CD4-positive, alpha-beta T cell treated with Interleukin-4 for 4 hours (primary cell): ENCODE data around the gene WWC1.

ENCODE experiments used
- DNase-seq: peaks from one replicate; pipeline ENCODE4 v3.0.0-alpha.2; 2020

The WWC1 gene

DNA sequence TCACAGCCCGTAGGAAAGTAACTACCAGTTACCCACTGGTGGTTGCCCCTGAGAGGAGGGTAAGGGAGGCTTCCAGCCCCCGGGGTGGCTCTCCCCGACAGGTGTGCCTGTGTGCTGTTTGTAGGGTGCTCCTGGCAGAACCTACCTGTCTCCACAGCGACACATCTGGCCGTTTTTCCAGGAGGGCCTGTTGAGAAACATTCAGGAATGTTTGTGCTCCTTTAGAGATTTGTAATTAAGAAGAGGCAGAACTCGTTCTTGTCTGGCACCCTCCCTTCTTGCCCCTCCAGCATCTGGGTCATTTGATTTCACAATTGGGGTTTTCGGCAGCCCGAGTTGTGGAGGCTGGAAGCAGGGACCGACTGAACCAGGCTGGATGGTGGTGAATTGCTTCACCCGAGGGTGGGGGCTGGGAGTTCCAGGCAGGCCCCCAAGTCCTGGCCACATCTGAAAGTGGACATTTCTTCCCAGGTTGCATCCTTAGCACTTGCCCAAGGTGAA is 74.2 kb downstream of the WWC1 start:
- no peak for DNase-seq

DNA sequence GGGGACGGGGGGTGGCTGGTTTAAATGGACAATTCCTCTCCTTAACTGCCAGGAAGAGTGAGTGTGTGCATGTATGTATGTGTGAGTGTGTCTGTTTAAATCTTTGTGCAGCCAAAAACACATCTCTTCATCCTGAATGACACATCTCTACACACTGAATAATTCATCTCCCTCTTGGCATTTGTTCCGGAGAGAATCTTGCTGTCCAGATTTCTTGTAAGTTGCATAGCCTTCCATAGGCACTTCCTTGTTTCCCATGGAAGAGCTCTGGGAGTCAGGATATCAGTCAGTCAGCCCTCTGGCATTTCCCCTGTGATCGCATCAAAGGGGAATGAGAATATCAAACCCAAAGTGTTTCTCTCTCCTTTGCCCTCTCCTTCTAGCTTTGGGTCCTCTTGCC is 74.7 kb downstream of the WWC1 start:
- DNase-seq: no peak

DNA sequence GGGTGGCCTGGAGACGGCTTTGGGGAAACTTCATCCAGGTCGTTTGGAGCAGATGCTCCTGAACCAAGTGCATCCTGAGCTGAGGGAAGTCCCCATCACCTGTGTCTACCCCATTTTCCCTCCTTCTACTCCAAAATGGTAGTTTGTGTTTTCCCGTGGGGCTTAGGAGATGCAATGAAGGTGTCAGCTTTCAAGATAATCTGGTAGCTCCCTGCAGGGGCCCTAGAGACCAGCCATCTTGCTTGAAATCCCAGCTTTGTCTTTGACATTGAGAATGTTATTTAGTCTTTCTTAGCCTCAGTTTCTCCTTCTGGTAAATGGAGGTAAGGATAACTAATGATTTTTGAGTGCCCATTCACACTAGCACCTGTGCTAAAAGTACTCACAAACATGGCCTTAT is 77.4 kb downstream of the WWC1 start:
- DNase-seq: no peak

DNA sequence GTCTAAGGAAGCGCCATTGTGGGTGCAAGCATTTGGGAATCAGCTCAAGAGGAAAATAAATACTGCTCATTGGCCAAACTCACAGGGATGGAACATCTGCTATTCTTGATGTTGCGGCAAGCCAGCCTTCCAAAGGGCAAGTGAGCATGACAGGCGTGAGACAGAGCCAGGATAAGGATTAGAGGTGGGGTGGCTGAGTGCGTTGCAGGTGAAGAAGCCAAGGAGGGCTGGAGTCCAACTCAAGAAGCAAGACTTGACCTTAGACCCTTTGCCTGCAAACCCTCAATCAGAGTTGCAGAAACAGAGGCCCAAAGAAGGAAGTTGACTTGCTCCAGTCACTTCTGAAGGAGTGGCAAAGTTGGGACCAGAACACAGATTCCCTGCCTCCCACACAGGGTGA is 79.4 kb downstream of the WWC1 start:
- no peak for DNase-seq

DNA sequence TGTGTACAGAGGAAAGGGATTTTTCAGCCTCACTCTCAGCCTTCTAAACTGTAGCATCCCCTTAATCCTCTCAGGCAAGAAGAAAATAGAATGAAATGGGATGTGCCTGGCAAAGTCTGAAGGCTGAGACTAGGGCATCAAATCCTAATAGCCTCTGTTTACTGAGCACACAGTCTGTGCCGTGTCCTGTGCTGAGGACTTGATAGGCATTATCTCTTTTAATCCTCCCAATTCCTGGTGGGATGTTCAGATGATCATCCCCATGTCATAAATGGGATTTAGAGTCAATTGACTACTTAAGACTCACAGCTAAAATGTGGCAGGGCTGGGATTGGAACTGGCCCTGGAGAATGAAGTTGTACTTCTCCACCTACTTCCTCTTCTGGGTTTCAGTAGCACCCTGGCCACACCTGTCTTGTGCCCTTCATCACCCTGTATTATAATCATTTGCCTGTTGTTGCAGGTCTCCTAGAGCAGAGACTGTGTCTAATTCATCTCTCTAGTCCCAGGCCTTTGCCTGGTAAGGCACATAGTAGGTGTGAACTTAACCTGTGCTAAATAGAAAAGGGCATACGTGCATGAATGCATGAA is 81.0 kb downstream of the WWC1 start:
- no peak for DNase-seq

DNA sequence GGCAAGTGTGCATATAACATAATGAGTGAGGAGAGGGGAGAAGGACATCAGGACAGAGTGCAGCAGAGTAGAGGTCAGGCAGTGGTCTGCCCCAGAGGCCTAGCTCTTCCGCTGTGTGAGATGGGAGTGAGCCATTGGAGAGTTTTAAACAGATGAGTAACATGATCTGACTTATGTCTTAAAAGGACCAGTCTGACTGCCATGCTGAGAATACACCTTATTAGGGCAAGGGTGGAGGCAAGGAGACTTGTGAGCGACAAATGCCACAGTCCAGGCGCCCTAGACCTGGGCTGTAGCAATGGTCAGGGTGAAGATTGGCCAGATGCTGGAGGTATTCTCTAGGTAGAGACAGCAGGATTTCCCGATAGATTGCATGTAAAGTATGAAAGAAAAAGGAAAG is 83.1 kb downstream of the WWC1 start:
- no peak for DNase-seq

DNA sequence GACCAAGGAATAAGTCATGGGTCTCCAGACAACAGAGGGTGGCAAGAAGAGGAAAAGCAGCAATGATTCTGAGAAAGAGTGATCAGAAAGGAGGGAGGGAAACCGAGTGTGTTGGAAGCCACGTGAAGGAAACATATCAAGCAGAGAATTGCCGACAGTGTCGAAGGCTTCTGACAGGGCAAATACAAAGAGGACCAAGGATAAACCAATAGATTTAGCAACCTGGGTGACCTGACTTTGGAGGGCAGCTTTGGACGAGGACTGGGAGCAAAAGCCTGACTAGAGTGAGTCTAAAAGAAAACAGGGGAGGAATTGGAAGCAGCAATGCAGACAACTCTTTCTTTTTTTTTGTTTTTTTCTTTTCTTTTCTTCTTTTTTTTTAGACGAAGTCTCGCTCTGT is 83.8 kb downstream of the WWC1 start:
- DNase-seq: no peak

DNA sequence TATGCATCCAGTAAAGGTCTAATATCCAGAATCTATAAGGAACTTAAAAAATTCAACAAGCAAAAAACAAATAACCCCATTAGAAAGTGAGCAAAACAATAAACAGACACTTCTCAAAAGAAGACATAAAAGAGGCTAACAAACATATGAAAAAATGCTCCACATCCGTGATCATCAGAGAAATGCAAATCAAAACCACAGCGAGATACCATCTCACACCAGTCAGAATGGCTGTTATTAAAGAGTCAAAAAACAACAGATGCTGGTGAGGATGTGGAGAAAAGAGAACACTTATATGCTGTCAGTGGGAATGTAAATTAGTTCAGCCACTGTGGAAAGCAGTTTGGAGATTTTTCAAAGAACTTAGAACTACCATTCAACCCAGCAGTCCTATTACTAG is 86.1 kb downstream of the WWC1 start:
- DNase-seq: peak; percentile 56

DNA sequence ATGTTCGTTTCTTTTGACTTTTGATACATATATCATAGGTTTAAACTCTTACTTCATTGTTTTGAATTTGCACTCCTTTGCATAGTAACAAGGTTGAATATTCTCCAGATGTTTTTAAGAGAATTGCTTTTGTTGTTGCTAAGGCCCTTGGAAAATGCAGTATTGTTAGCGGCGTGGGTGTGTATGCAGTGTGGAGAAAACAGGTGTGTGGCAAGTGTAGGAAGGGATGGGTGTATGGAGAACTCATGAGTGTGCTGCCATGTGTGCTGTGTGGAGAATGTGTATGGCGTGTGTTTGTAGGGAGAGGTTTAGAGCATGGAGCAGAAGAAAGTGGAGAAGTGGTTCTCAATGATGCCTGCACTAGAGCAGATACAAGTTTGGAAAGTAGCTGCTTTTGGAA is 87.3 kb downstream of the WWC1 start:
- DNase-seq: no peak

DNA sequence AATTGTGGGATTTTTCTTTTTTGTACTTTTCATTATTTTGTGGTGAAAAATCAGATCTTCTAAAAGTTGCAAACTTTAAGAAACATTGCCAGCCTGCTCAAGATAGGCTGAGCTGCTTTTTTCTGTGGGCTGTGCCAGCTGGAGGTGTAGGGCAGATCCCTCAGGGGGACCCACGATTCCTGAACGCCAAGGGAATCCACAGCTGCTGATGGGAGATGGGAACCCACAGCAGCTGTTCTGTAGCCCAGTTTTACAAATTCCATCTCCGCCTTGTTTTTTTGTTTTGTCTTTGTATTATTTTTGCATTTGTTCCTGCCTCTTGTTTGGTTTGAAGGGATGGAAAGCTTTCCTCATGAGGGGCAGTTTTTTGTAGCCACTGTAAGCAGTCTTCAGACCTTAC is 91.0 kb downstream of the WWC1 start:
- DNase-seq: no peak

DNA sequence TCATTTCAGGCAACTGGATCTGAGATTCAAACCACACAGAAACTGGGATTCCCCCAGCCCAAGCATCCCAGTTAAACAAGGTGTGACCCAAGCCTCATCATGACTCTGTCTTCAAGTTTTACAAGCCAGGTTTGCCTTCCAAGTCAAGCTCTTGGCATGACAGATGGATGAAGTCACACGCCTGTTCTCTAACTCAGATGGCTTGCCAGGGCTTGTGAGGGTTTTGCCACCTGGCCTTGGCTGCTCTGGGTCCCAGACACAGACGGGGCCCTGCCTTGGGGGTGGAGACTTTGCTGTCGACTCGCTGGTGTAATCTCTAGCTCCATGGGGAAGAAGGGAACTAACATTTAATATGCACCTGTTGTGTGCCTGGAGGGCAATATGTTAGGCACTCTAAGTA is 99.0 kb downstream of the WWC1 start:
- no peak for DNase-seq

DNA sequence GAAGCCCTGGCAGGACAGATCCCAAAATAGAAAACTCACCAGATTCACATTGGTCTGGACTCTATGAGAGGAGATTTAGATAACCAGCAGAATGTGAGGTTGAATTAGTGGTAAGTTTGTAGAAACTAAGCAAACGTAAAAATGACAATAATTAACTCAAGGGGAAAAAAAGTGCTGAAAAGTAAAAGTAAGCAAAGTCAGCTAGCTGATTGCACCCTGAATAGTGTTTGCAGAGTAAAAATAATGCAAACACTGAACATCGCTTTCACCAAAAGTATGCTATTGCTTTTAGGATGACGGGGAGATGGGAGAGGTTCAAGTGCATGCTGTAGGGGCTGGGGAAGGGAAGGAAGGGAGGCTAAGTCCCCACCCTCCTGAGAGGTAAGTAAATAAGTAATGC is 102.3 kb downstream of the WWC1 start:
- no peak for DNase-seq

DNA sequence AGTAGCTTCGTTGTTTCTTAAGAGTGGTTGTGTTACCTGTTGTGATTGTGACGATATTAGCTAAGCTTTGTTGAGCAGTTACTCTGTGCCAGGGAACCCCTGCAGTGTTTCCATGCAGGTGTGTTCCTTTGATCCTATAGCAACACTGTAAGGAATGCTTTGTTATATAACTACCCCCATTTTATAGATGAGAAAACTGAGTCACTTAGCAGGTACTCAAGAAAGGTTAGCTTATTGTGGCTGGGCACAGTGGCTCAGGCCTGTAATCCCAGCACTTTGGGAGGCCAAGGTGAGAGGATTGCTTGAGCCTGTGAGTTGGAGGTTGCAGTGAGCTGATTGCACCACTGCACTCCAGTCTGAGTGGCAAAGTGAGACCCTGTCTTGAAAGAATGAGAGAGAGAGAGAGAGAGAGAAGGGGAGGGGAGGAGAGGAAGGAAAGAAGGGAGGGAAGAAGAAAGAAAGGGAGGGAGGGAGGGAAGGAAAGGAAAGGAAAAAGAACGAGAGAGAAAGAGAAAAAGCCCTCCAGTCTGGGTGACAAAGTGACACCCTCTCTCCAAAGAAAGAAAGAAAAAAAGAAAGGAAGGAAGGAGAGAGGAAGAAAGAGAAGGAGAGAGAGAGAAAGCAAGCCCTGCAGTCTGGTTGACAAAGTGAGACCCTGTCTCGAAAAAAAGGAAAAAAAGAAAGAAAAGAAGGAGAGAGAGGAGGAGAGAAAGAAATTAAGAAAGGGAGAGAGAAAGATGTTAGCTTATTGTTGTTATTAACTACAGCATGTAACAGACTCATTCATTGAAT is 109.2 kb downstream of the WWC1 start:
- no peak for DNase-seq

DNA sequence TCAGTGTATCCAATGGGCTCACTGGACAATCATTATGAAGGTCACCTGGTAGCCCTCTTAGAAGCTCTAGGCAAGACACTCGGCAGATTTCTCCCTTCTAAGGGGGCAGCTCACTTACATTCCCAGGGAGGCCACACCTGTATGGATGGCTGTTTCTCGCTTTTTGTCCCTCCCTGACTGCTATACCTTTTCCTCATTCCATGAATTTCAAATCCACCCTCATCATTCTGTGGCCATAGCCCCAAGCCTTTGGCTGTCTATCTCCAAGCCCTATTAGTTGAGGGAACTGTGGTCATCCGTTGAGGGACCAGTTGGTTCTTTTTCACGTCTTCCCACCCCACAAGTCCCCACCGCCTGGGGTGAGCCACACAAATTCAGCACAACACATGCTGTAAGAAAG is 109.8 kb downstream of the WWC1 start:
- no peak for DNase-seq

DNA sequence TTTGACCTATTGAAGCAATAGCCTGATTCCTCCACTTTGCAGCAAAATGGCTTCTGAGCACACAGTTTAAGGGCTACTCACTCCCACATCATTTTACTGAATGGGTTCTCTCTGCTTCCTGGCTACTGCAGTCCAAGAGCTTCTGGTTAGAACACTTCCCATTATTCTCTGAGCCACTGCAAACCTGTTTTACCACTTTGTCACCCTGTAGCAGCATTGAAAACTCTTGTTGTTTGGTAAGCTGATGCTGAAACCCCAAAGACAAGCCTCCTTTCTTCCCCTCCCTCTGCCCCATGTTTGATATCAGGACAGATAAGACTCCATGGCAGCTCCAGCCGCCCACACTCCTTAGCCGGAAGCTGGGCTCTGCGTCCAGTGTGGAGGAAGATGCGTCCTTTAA is 110.4 kb downstream of the WWC1 start:
- no peak for DNase-seq

DNA sequence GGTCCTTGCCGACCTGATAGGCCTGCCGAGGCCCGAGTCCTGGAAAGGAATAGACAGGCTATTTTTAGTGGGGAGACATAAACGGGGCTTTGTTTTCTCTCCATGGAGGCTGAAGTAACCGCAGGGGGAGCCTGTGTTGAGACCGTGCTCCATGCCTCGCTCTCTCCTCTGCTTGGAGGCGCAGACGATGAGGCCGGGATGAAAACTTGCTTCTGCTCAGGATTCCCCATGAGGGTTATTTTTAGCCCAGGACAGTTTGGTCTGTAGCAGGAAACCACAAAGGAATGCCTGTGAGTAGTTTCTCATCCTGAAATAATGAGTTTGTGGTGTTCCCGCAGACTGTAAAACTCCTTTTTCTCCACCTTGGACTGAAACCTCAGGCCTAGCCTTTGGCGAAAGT is 112.9 kb downstream of the WWC1 start:
- DNase-seq: no peak

DNA sequence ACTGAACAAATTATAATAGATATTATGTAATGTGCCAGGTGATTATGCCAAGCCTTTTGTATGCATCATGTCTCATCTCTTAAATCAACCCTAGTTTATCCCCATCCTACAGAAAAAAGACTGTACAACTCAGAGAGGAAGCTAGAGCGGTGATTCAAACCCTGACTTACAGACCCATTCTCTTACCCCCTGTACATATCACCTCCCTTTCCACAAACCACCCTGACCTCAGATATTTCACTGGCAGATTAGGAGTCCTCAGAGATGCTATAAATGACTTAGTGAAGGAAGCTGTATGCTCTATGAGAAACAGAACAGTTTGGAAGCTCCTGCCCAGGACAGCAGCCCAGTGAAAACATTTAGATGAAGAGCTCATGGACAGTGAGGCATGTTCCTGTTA is 115.8 kb downstream of the WWC1 start:
- DNase-seq: no peak

DNA sequence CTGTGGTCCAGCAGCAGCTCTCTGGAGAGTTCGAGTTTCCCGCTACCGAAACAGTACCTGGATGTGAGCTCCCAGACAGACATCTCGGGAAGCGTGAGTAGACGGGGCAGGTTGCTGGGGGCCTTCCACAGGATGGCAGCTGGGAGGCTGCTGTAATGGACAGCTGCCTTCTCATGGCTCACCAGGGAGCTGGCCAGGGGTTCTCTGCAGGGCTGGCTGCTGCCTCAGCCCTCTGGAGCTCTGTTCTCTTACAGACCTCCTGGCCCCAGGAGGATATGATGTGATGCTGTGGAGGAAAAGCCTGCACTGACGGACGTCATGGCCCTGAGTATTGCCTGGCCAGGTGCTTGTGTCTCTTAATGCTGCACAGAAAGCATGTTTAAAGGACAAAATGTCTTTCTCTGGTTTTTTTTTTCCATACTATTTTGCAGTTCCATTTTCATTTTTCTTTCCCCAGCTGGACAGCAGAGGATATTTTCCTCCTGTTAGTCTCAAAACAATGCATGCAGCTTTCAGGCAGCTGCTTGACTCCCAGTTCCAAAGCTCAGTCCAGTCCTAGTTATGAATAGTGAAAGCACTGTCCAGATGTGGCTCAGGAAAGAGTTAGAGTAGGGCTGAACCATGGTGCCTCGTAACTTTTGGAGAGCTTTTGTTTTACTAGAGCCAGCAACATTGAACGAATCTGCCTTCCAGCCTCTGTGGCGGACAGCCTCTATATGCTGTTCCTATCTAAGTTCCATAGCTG is 117.3 kb downstream of the WWC1 start:
- no peak for DNase-seq

DNA sequence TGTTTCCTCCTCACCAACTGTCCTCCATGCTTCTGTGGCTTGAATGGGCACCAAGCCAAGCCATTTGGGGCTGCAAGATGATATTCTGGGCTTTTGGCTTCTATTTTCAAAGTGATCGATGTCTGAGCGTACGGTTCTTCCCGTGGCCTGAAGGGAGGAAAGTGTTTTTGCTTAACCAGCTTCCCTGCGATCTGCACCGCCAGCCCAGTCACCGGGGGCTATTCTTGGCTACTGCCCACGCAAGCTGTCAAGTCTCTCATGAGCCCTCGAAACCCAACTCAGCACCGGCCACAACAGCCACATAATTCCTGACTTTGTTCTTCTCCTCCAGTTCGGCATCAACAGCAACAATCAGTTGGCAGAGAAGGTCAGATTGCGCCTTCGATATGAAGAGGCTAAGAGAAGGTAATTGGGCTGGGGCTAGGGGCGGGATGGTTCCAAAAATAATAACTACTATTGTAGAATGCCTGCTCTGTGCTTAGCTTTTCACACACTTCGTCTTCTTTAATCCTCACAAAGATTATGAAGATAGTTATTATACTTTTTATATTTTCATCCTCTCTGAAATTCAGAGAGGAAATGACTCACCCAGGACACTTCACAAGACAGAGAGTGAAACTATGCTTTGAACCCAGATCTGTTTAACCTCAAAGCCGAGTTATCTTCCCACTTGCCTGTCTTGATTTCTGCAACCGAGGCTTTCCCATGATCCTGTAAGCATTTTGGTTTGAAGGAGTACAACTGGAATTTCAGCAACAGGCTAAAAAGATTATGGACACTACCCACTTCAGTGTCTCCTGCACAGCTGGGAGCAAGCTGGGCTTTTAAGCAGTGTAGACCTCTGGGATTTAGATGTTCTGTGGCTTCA is 118.4 kb downstream of the WWC1 start:
- DNase-seq: peak; percentile 46

DNA sequence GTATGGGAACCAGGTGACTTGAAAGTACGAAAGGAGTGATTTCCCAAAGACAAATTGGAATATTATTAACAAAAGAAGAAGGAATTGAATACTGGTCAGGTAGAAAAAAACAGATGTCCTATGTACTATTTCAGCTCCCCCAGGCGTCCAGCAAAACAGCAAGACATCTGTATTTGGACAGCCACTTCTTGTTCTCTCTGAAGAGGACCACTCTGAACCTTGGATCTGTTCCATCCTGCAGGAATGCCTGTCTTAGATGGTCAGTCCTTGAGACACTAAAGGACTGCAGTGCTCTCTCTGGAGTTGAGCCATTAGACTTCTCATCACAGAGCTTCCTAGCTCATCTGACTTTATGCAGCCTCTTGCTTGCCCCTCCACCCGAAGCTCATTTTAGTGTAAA is 120.4 kb downstream of the WWC1 start:
- DNase-seq: no peak

DNA sequence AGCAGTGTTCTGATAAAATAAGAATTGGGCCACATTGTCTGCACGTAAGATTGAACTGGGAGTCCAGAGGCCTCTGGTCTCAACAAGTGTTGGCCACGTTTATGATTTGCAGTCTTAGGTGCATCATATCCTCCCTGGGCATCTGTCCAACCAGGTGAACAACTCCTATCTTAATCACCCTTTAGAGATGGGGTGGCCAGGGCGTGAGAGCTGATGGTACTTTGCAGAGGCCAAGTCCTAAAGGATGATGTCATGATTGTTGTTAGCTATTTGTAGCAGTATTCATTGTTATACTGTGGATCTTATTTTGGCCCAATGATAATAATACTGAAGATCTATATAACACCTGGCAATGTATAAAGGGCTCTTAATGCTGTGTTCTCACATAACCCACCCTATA is 121.6 kb downstream of the WWC1 start:
- no peak for DNase-seq

DNA sequence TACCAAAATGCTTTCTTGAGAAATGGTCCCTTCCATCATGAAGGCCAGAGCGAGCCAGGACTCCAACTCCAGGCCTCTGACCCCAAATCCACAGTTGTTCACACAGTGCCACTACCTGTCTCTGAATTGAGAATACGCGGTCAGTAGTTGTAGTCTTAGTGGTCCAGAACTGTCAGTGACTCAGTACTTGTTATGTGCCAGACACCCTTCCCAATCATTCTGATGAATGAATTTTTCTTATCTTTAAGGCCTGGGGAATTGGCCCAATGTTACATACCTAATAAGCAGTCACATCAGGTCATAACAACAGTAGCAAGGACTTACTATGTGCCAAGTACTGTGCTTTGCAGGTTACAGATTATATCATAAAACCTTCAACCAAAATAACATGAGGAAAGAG is 122.2 kb downstream of the WWC1 start:
- no peak for DNase-seq

DNA sequence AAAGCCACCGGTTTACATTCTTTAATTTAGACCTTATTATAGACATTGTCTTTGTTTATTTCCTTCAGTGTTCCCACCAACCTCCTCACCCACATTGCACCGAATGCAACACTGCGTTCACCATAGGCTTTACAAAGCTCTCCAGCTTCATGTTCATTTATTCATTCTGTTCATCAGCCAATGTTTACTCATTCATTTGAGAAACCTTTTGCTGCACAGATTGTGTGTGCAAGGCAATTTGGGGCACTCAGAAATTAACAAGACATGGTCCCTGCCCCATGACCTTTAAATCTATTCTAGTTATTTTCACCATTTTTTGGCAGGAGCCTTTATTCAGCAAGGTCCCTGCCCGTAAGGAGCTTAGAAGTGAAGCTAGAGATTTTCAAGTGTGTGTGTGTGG is 124.0 kb downstream of the WWC1 start:
- no peak for DNase-seq
